CD14-positive monocyte (primary cell): Measurements from ENCODE around the gene MIEF1. TPM values are rescaled to one million over a fixed set of nuclear protein-coding genes. Genes with fewer than 3 reads are reported as not detected.

Source experiments
- DNase-seq, 3 donors: peaks; one replicate each; pipeline ENCODE4 v3.0.0-alpha.2; 2011 to 2022
- H2AFZ ChIP-seq: 2 replicates; pipeline ENCODE4 v1.6.0; 2012; ENCODE audit warnings: mild to moderate bottlenecking, low read depth, low read length, inconsistent platforms; ENCODE audit not compliant: insufficient read depth, poor library complexity, severe bottlenecking
- H3K27ac ChIP-seq, 2 donors: 1 replicate in 1 of 2; 2 replicates in 1 of 2; pipeline ENCODE4 v1.5.1; 2012 to 2013; ENCODE audit warnings: low read length in 2 of 2, control low read depth in 1 of 2, inconsistent platforms in 1 of 2, low read depth in 1 of 2, mild to moderate bottlenecking in 1 of 2
- H3K27me3 ChIP-seq, 2 donors: one replicate each; pipeline versions ENCODE4 v1.6.0 to v1.6.1; 2011 to 2013; ENCODE audit warnings: low read length in 2 of 2; ENCODE audit not compliant: control insufficient read depth in 2 of 2, insufficient read depth in 2 of 2
- H3K36me3 ChIP-seq, 2 donors: replicated peaks in 1 of 2; 1 replicate in 1 of 2; 2 replicates in 1 of 2; pipeline versions ENCODE4 v1.5.1 to v1.6.1; 2012 to 2013; ENCODE audit warnings: low read length in 2 of 2, control low read depth in 1 of 2, inconsistent platforms in 1 of 2, mild to moderate bottlenecking in 1 of 2; ENCODE audit not compliant: insufficient read depth in 2 of 2, control insufficient read depth in 1 of 2
- H3K4me1 ChIP-seq, 2 donors: 1 replicate in 1 of 2; 2 replicates in 1 of 2; pipeline versions ENCODE4 v1.5.1 to v1.6.1; 2012 to 2013; ENCODE audit warnings: low read length in 2 of 2, control low read depth in 1 of 2, inconsistent platforms in 1 of 2, mild to moderate bottlenecking in 1 of 2, moderate library complexity in 1 of 2; ENCODE audit not compliant: insufficient read depth in 2 of 2, control insufficient read depth in 1 of 2
- H3K4me2 ChIP-seq: replicated peaks from 2 replicates; pipeline ENCODE3; 2012; ENCODE audit warnings: low read length, moderate library complexity, mild to moderate bottlenecking; ENCODE audit not compliant: poor library complexity, severe bottlenecking; ENCODE audit errors: extremely low read depth
- H3K4me3 ChIP-seq, 3 experiments: fragments of 200-600 bp in 1 of 3; sonication (generic) in 1 of 3; replicated peaks in 1 of 3; 1 replicate in 2 of 3; 2 replicates in 1 of 3; pipeline ENCODE4 v1.5.1; 2011 to 2013; ENCODE audit warnings: low read length in 3 of 3, mild to moderate bottlenecking in 3 of 3, control low read depth in 2 of 3, low read depth in 2 of 3, inconsistent platforms in 1 of 3, moderate library complexity in 1 of 3
- H3K79me2 ChIP-seq: 2 replicates; pipeline ENCODE4 v1.6.0; 2012; ENCODE audit warnings: mild to moderate bottlenecking, control low read depth, inconsistent platforms, low read length, moderate library complexity; ENCODE audit not compliant: insufficient read depth
- H3K9ac ChIP-seq: 2 replicates; pipeline ENCODE4 v1.6.0; 2017; ENCODE audit warnings: low read length, mild to moderate bottlenecking; ENCODE audit not compliant: insufficient read depth, poor library complexity, severe bottlenecking
- H3K9me3 ChIP-seq, 2 donors: replicated peaks in 1 of 2; 1 replicate in 1 of 2; 2 replicates in 1 of 2; pipeline versions ENCODE4 v1.5.1 to v1.6.1; 2012 to 2013; ENCODE audit warnings: low read length in 2 of 2, control low read depth in 1 of 2; ENCODE audit not compliant: control insufficient read depth in 1 of 2, insufficient read depth in 1 of 2
- H4K20me1 ChIP-seq: 2 replicates; pipeline ENCODE4 v1.6.0; 2012; ENCODE audit warnings: mild to moderate bottlenecking, low read length, control low read depth, moderate library complexity; ENCODE audit not compliant: insufficient read depth
- H3K27ac Mint-ChIP-seq, 7 donors: one replicate each; pipeline ENCODE4 v1.8.0; 2020; ENCODE audit warnings: mild to moderate bottlenecking in 7 of 7, mixed read lengths in 7 of 7, moderate library complexity in 6 of 7, inconsistent platforms in 2 of 7
- H3K27me3 Mint-ChIP-seq, 3 donors: one replicate each; pipeline ENCODE4 v1.8.0; 2021 to 2022; ENCODE audit warnings: low read depth in 3 of 3, mild to moderate bottlenecking in 3 of 3, mixed read lengths in 3 of 3, moderate library complexity in 3 of 3, inconsistent platforms in 1 of 3
- H3K36me3 Mint-ChIP-seq, 2 donors: one replicate each; pipeline ENCODE4 v1.8.0; 2020; ENCODE audit warnings: mixed read lengths in 2 of 2, inconsistent platforms in 1 of 2, mild to moderate bottlenecking in 1 of 2
- H3K4me1 Mint-ChIP-seq: one replicate; pipeline ENCODE4 v1.8.0; 2020; ENCODE audit warnings: mild to moderate bottlenecking, mixed read lengths
- H3K4me3 Mint-ChIP-seq, 2 donors: one replicate each; pipeline ENCODE4 v1.8.0; 2020; ENCODE audit warnings: mild to moderate bottlenecking in 2 of 2, mixed read lengths in 2 of 2, moderate library complexity in 1 of 2
- H3K9me3 Mint-ChIP-seq, 7 donors: one replicate each; pipeline ENCODE4 v1.8.0; 2020 to 2022; ENCODE audit warnings: mixed read lengths in 7 of 7, mild to moderate bottlenecking in 6 of 7, moderate library complexity in 6 of 7, inconsistent platforms in 2 of 7
- CTCF ChIP-seq: fragments of 200-600 bp; IDR thresholded peaks from one replicate; pipeline ENCODE4 v1.8.0; 2022; ENCODE audit warnings: antibody characterized with exemption, mild to moderate bottlenecking
- WGBS: methylation state at CpG from one replicate; pipeline ENCODE4 v1.1.5; 2013; ENCODE audit warnings: missing lambda C conversion rate; ENCODE audit not compliant: insufficient coverage; 5-methylcytosine and 5-hydroxymethylcytosine counted together
- intact Hi-C, 2 donors: fragments of 100-400 bp; cut with micrococcal nuclease; formaldehyde crosslinking; loops; one replicate each; pipeline versions ENCODE4 v1.15.0 to v1.15.1; 2023
- polyA plus RNA-seq, 3 donors: library from polyadenylated mRNA; depleted of rRNA in 1 of 3; unstranded in 2 of 3; stranded (reverse) in 1 of 3; fragments of 300-500 nt in 2 of 3; fragments of >200 nt in 1 of 3; fragmentation: Illumina TruSeq in 2 of 3; gene quantifications; 1 replicate in 2 of 3; 2 replicates in 1 of 3; pipeline ENCODE4 v1.2.3, GENCODE V29; 2012 to 2021

The MIEF1 gene
- polyA plus RNA-seq, 3 donors: 9.4 to 14.0 (median 13.3) TPM

GRCh38 chr22:39513791-39514190, 11.7 kb downstream of the MIEF1 start:
- peaks cover 43% of the 10 kb centered on the region for H4K20me1 ChIP-seq
- H3K9ac ChIP-seq: no peak overlapping the region
- Mint-ChIP-seq H3K4me3 (no peak overlapping the region), H3K4me1 (peaks cover 15% of the 10 kb centered on the region), H3K9me3 (no peaks in the 10 kb centered on the region), H3K36me3 (peaks cover 74 to 86% of the 10 kb centered on the region in 2 donors), H3K27me3 (peaks cover 0 to 1% (median 0%) of the 10 kb centered on the region in 3 donors), H3K27ac (peak overlapping the region in 3 of 7 donors; percentile 37 to 60 (median 50))
- intact Hi-C loops: no loop called here
- H3K36me3 ChIP-seq: peaks cover 72 to 87% of the 10 kb centered on the region in 2 donors
- H3K27ac ChIP-seq: peak overlapping the region in 1 of 2 donors; percentile 39
- H3K79me2 ChIP-seq: peaks cover 59% of the 10 kb centered on the region
- no peak overlapping the region for H3K4me3 ChIP-seq
- no peak for DNase-seq
- H3K4me1 ChIP-seq: peaks cover 11 to 13% of the 10 kb centered on the region in 2 donors
- no peaks in the 10 kb centered on the region for H3K9me3 ChIP-seq
- H3K4me2 ChIP-seq: no peak overlapping the region
- H3K27me3 ChIP-seq: no peaks in the 10 kb centered on the region
- no peak for TF ChIP-seq CTCF
- no peak overlapping the region for H2AFZ ChIP-seq
- WGBS: 94% methylated on average over 18 of the region's 18 CpGs

- Histone ChIP-seq H3K4me1 (peaks cover 18 to 20% of the 10 kb centered on the region in 2 donors), H3K9me3 (no peaks in the 10 kb centered on the region), H3K36me3 (peaks cover 68 to 81% of the 10 kb centered on the region in 2 donors), H3K4me3 (no peak overlapping the region), H3K27ac (peak overlapping the region in 1 of 2 donors; percentile 39), H4K20me1 (peaks cover 36% of the 10 kb centered on the region), H3K9ac (no peak overlapping the region), H3K27me3 (no peaks in the 10 kb centered on the region), H3K4me2 (no peak overlapping the region), H2AFZ (no peak overlapping the region), H3K79me2 (peaks cover 57% of the 10 kb centered on the region)
- Mint-ChIP-seq H3K27ac (peak overlapping the region in 5 of 7 donors; percentile 11 to 76 (median 38)), H3K4me1 (peaks cover 22% of the 10 kb centered on the region), H3K36me3 (peaks cover 69 to 79% of the 10 kb centered on the region in 2 donors), H3K27me3 (peaks cover 0 to 1% (median 0%) of the 10 kb centered on the region in 3 donors), H3K9me3 (no peaks in the 10 kb centered on the region), H3K4me3 (no peak overlapping the region)
- intact Hi-C loops: no loop called here
- TF ChIP-seq CTCF: peak; percentile 86
- peak in 2 of 3 donors; percentile 50 to 57 for DNase-seq
- 60% methylated on average over 4 of the region's 8 CpGs for WGBS
These were observed 12.4 kb downstream of the MIEF1 start for GRCh38 chr22:39514373-39514973.
